Stimulated activated naive CD8-positive, alpha-beta T cell treated with anti-CD3 and anti-CD28 coated beads, Interleukin-15, Interleukin-2, amounts not matched to agents 100 U/mL and 50 U/mL, for 24 hours (primary cell): ENCODE results near the gene BBS4.

Experiments
- ATAC-seq: fragments of 150-1000 bp; cut with Tn5 transposase; one replicate; pipeline ENCODE4 v1.10.0; 2021
- DNase-seq: peaks from one replicate; pipeline ENCODE4 v3.0.0; 2021

The BBS4 gene

GRCh38 chr15:72760590-72761260 lies 74.7 kb downstream of the BBS4 start:
- ATAC-seq: no peak

GRCh38 chr15:72764656-72765055 lies 78.6 kb downstream of the BBS4 start:
- DNase-seq: no peak
- no peak for ATAC-seq

More at GRCh38 chr15:72760590-72761260, 74.7 kb downstream of the BBS4 start:
- DNase-seq: no peak

GRCh38 chr15:72766025-72766424 lies 80.0 kb downstream of the BBS4 start:
- ATAC-seq: no peak
- no peak for DNase-seq

- DNase-seq (no peak), ATAC-seq (no peak)
Observed at GRCh38 chr15:72766780-72767179, 80.8 kb downstream of the BBS4 start.

GRCh38 chr15:72770673-72771328 lies 84.8 kb downstream of the BBS4 start:
- peak; percentile 40 for ATAC-seq
- no peak for DNase-seq

GRCh38 chr15:72771329-72771725 lies 85.3 kb downstream of the BBS4 start:
- no peak for ATAC-seq

GRCh38 chr15:72774696-72775383 lies 88.8 kb downstream of the BBS4 start:
- DNase-seq: no peak
- ATAC-seq: no peak

More at GRCh38 chr15:72771329-72771725, 85.3 kb downstream of the BBS4 start:
- DNase-seq: no peak

- ATAC-seq (no peak), DNase-seq (no peak)
Observed at GRCh38 chr15:72778796-72779195, 92.8 kb downstream of the BBS4 start.

GRCh38 chr15:72781631-72782030 lies 95.6 kb downstream of the BBS4 start:
- no peak for ATAC-seq
- no peak for DNase-seq

GRCh38 chr15:72782274-72783003 lies 96.4 kb downstream of the BBS4 start:
- DNase-seq (no peak), ATAC-seq (no peak)

GRCh38 chr15:72783004-72783639 lies 97.1 kb downstream of the BBS4 start:
- peak; percentile 30 for ATAC-seq
- DNase-seq: peak; percentile 30

- DNase-seq: peak; percentile 96
- ATAC-seq: peak; percentile 87
Observed at GRCh38 chr15:72783640-72784455, 97.8 kb downstream of the BBS4 start, which contains the start of gene ADPGK. ADPGK (minus strand) TSS chr15:72783758; CDS start chr15:72783691, 67 bp downstream.

- ATAC-seq: peak; percentile 15
- no peak for DNase-seq
Observed at GRCh38 chr15:72784456-72784876, 98.5 kb downstream of the BBS4 start.

- DNase-seq (peak; percentile 63), ATAC-seq (peak; percentile 45)
Observed at GRCh38 chr15:72785432-72785831, 99.4 kb downstream of the BBS4 start.

- no peak for ATAC-seq
- no peak for DNase-seq
Observed at GRCh38 chr15:72785841-72786240, 99.8 kb downstream of the BBS4 start.

GRCh38 chr15:72786242-72786641 lies 100.2 kb downstream of the BBS4 start:
- ATAC-seq (no peak), DNase-seq (no peak)

GRCh38 chr15:72786676-72787345 lies 100.8 kb downstream of the BBS4 start:
- ATAC-seq (no peak), DNase-seq (no peak)

GRCh38 chr15:72787526-72787925 lies 101.5 kb downstream of the BBS4 start:
- ATAC-seq (no peak), DNase-seq (no peak)
